HL-60 (cell line): ENCODE data around the gene C1orf226.
A peak's percentile ranks its signal among the peaks of the same experiment; 100 is the strongest.

Source experiments
- microRNA-seq: library from miRNA; unstranded; fragments of <30 nt; microRNA quantifications from one replicate; pipeline ENCODE4, GENCODE V29; 2018

C1orf226 gene

Small RNA genes lying within 50 kb of the gene (microRNA-seq; reads per million reads assigned to microRNA genes)
- gene MIR556, result 16.9 reads per million, percentile 43 among the genes with 10 or more reads in this experiment
